Measurements from ENCODE around the gene NVL. TPM values are rescaled to one million over a fixed set of nuclear protein-coding genes. Genes with fewer than 3 reads are reported as not detected.
"Not testable (repeated sequence)": the region's sequence is repeated elsewhere in the genome, so short reads cannot be mapped to it uniquely, and the experiment has no call there.

NVL gene
- total and polyA plus RNA-seq, 2 of the 4 experiments (the other 2 are of a cell fraction), result 16.5 to 18.4 TPM

- Histone ChIP-seq H2BK5ac (ENCODE audit: low read depth, low read length, poor library complexity, severe bottlenecking) (peak overlapping the region; percentile 80), H2BK20ac (ENCODE audit: low read depth, low read length) (peak overlapping the region; percentile 83), H3K4ac (ENCODE audit: low read depth, low read length) (peak overlapping the region; percentile 80; the same call in 1 of the 2 replicates), H3K23ac (ENCODE audit: low read depth, low read length) (peak overlapping the region; percentile 92), H3K56ac (ENCODE audit: extremely low read depth, insufficient read depth, low read length) (0 out of 2 replicates have a peak overlapping the region, but pooled peaks have one; percentile 31), H3K27ac (ENCODE audit: insufficient read depth, low read length) (peak overlapping the region; percentile 75), H4K8ac (ENCODE audit: low read depth in 2 of 2, low read length in 2 of 2) (peak overlapping the region in 1 of 2 experiments; percentile 52; a peak in 3 of 4 replicates), H3K4me1 (ENCODE audit: control insufficient read depth, insufficient read depth, low read length) (peaks cover 16% of the 10 kb centered on the region), H3K9ac (ENCODE audit: low read depth, low read length) (peak overlapping the region; percentile 68; the same call in 1 of the 2 replicates), H2AK5ac (ENCODE audit: low read depth, low read length) (peak overlapping the region; percentile 37; the same call in 1 of the 2 replicates), H3K14ac (replicated peaks; ENCODE audit: low read depth, low read length) (peak overlapping the region; percentile 64; the same call in 1 of the 2 replicates), H3K18ac (ENCODE audit: low read depth, low read length) (peak overlapping the region; percentile 96), H4K5ac (ENCODE audit: low read depth, low read length) (peak overlapping the region; percentile 94), H3K4me2 (ENCODE audit: low read depth, low read length) (peak overlapping the region; percentile 88; the same call in 1 of the 2 replicates), H2BK120ac (ENCODE audit: low read depth, low read length) (peak overlapping the region; percentile 58; the same call in 1 of the 2 replicates), H2BK15ac (ENCODE audit: low read depth, low read length) (0 out of 3 replicates have a peak overlapping the region, but pooled peaks have one; percentile 18), H4K91ac (ENCODE audit: insufficient read depth, low read depth, low read length) (peak overlapping the region; percentile 57; the same call in 1 of the 2 replicates)
- POLR2A ChIA-PET (ENCODE audit: unreplicated experiment); H3K9me1 ChIP-seq (ENCODE audit: insufficient read depth, low read length); dilution Hi-C loops (cut with HindIII; ENCODE audit: low sequenced_read_pairs, unreplicated experiment); H3K9me3 ChIP-seq (ENCODE audit: control insufficient read depth, insufficient read depth, low read length); H2AFZ ChIP-seq (replicated peaks; ENCODE audit: low read length, poor library complexity); H3K27me3 ChIP-seq (ENCODE audit: control insufficient read depth, insufficient read depth, low read length); H2AK9ac ChIP-seq (replicated peaks; ENCODE audit: low read depth, low read length, poor library complexity); intact Hi-C loops (cut with micrococcal nuclease); H3K4me3 ChIP-seq (ENCODE audit: insufficient read depth, low read depth, low read length); in situ Hi-C loops (cut with MboI; ENCODE audit: low sequenced_read_pairs); H4K20me1 ChIP-seq (ENCODE audit: insufficient read depth, low read length); ATAC-seq (ENCODE audit: low read depth); H3K36me3 ChIP-seq (ENCODE audit: control insufficient read depth, insufficient read depth, low read length); H3K79me1 ChIP-seq (ENCODE audit: low read depth in 1 of 2, low read length in 2 of 2); DNase-seq; BruUV-seq (replicated peaks): not testable (repeated sequence)
- CTCF ChIA-PET, result interaction anchor here (0.7 kb wide), 1 partner anchor 15 kb away, joined by 3 read pairs; no protein-coding TSS in a partner anchor
- WGBS, 2 experiments (ENCODE audit: extremely low coverage in 2 of 2, insufficient read length in 1 of 2), result no CpG with 5 or more reads among the region's 10 CpGs
Observed at GRCh38 chr1:224205931-224206538, 123.9 kb downstream of the NVL start.

Measured in IMR-90 (cell line).